GM23248 (cell line): Measurements from ENCODE around the gene TRPM4.

Source experiments
- EZH2 ChIP-seq: fragments of 200-600 bp; sonication (generic); IDR thresholded peaks from 2 replicates; pipeline ENCODE4 v1.6.1; 2018; ENCODE audit warnings: antibody characterized with exemption, mild to moderate bottlenecking; ENCODE audit not compliant: insufficient read depth, poor library complexity, severe bottlenecking
- EZH2phosphoT487 ChIP-seq: fragments of 200-600 bp; sonication (generic); IDR thresholded peaks from 2 replicates; pipeline ENCODE4 v1.6.1; 2018; ENCODE audit warnings: antibody characterized with exemption, moderate library complexity, mild to moderate bottlenecking, low read depth; ENCODE audit not compliant: insufficient read depth

GRCh38 chr19:49249933-49250332, 92.3 kb downstream of the TRPM4 start:
- TF ChIP-seq EZH2 = no peak
- no peak for TF ChIP-seq EZH2phosphoT487
